ENCODE results near the gene DMXL2.

The DMXL2 gene

DNA sequence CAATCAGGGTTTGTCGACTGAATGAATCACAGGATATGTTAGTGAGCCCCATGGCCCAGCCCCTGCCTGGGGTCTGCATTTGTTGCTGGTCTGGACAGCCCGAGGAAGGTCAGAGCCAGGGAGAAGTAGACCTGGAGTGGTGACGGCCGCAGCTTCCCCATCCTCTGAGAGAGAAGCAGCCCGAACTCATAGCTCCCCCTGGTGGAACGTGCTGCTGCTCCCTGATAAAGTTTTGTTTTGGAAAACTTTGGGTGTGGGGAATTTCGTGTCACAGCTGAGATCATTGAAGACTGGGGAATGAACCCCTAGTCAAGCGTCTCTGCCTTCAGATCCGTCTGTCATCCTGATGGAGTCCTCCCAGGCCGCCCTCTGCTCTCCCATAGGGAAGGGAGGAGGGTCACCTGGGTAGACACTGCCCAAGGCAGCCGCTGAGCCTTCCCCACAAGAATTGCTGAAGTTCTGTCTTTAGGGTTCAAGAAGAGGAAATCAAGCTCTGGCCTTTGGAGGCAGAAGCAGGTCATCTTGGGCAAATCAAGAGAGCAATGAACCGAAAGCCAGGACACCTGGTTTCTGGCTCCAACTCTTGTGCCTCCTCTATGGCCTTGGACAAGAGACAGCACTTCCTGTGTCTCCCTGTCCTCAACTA, 220.6 kb downstream of the DMXL2 start:
- H3K9me3 ChIP-seq (ENCODE audit: insufficient read depth, low read length): no peaks in the 10 kb centered on the region
- peak overlapping the region; percentile 66; the same call in 1 of the 2 replicates for H2AFZ ChIP-seq (ENCODE audit: low read depth, low read length)
- H3K79me2 ChIP-seq (ENCODE audit: low read length): no peaks in the 10 kb centered on the region
- no peak overlapping the region for H3K27ac ChIP-seq (ENCODE audit: low read length)
- H3K36me3 ChIP-seq (replicated peaks; ENCODE audit: low read depth, low read length): no peaks in the 10 kb centered on the region
- no peaks in the 10 kb centered on the region for H4K20me1 ChIP-seq (ENCODE audit: insufficient read depth, low read length)
- no peak overlapping the region for H3K9ac ChIP-seq (ENCODE audit: low read length)
- peak overlapping the region; percentile 33 for H3K4me3 ChIP-seq (ENCODE audit: low read length)
- peaks cover 9% of the 10 kb centered on the region; the same call in 1 of the 2 replicates for H3K27me3 ChIP-seq (ENCODE audit: low read depth, low read length)
- H3K4me2 ChIP-seq (ENCODE audit: low read length): peak overlapping the region; percentile 72
- peaks cover 14% of the 10 kb centered on the region for H3K4me1 ChIP-seq (ENCODE audit: low read length)
- TF ChIP-seq, protein P1, sequence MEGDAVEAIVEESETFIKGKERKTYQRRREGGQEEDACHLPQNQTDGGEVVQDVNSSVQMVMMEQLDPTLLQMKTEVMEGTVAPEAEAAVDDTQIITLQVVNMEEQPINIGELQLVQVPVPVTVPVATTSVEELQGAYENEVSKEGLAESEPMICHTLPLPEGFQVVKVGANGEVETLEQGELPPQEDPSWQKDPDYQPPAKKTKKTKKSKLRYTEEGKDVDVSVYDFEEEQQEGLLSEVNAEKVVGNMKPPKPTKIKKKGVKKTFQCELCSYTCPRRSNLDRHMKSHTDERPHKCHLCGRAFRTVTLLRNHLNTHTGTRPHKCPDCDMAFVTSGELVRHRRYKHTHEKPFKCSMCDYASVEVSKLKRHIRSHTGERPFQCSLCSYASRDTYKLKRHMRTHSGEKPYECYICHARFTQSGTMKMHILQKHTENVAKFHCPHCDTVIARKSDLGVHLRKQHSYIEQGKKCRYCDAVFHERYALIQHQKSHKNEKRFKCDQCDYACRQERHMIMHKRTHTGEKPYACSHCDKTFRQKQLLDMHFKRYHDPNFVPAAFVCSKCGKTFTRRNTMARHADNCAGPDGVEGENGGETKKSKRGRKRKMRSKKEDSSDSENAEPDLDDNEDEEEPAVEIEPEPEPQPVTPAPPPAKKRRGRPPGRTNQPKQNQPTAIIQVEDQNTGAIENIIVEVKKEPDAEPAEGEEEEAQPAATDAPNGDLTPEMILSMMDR (IDR thresholded peaks at IDR 0.05; ENCODE audit: low read depth, low read length): peak; percentile 94
- no peak for TF ChIP-seq EZH2phosphoT487 (IDR thresholded peaks at IDR 0.05; ENCODE audit: low read depth)

- peaks cover 9% of the 10 kb centered on the region; the same call in 1 of the 2 replicates for H3K27me3 ChIP-seq (ENCODE audit: low read depth, low read length)
- peak overlapping the region; percentile 72 for H3K4me2 ChIP-seq (ENCODE audit: low read length)
- no peak overlapping the region for H3K27ac ChIP-seq (ENCODE audit: low read length)
- H3K4me3 ChIP-seq (ENCODE audit: low read length): peak overlapping the region; percentile 33
- no peaks in the 10 kb centered on the region for H3K9me3 ChIP-seq (ENCODE audit: insufficient read depth, low read length)
- no peaks in the 10 kb centered on the region for H3K79me2 ChIP-seq (ENCODE audit: low read length)
- peak overlapping the region; percentile 66; the same call in 1 of the 2 replicates for H2AFZ ChIP-seq (ENCODE audit: low read depth, low read length)
- TF ChIP-seq, protein P1 (IDR thresholded peaks at IDR 0.05; ENCODE audit: low read depth, low read length): no peak
- TF ChIP-seq EZH2phosphoT487 (IDR thresholded peaks at IDR 0.05; ENCODE audit: low read depth): no peak
- no peaks in the 10 kb centered on the region for H3K36me3 ChIP-seq (replicated peaks; ENCODE audit: low read depth, low read length)
- H4K20me1 ChIP-seq (ENCODE audit: insufficient read depth, low read length): no peaks in the 10 kb centered on the region
- H3K4me1 ChIP-seq (ENCODE audit: low read length): peaks cover 14% of the 10 kb centered on the region
- no peak overlapping the region for H3K9ac ChIP-seq (ENCODE audit: low read length)
Measured at GRCh38 chr15:51401051-51401780, 221.4 kb downstream of the DMXL2 start.

- peaks cover 12% of the 10 kb centered on the region for H3K4me1 ChIP-seq (ENCODE audit: low read length)
- H4K20me1 ChIP-seq (ENCODE audit: insufficient read depth, low read length): no peaks in the 10 kb centered on the region
- H3K79me2 ChIP-seq (ENCODE audit: low read length): no peaks in the 10 kb centered on the region
- no peak overlapping the region for H3K27ac ChIP-seq (ENCODE audit: low read length)
- H3K4me3 ChIP-seq (ENCODE audit: low read length): no peak overlapping the region
- no peaks in the 10 kb centered on the region for H3K9me3 ChIP-seq (ENCODE audit: insufficient read depth, low read length)
- H3K27me3 ChIP-seq (ENCODE audit: low read depth, low read length): peaks cover 3% of the 10 kb centered on the region; the same call in 1 of the 2 replicates
- no peak overlapping the region for H2AFZ ChIP-seq (ENCODE audit: low read depth, low read length)
- H3K36me3 ChIP-seq (replicated peaks; ENCODE audit: low read depth, low read length): no peaks in the 10 kb centered on the region
- no peak overlapping the region for H3K4me2 ChIP-seq (ENCODE audit: low read length)
- TF ChIP-seq, protein P1 (IDR thresholded peaks at IDR 0.05; ENCODE audit: low read depth, low read length): no peak
- TF ChIP-seq EZH2phosphoT487 (IDR thresholded peaks at IDR 0.05; ENCODE audit: low read depth): no peak
- no peak overlapping the region for H3K9ac ChIP-seq (ENCODE audit: low read length)
Measured at GRCh38 chr15:51398626-51399025, 223.9 kb downstream of the DMXL2 start.
